GM12892 (cell line): ENCODE measurements around the gene PIK3CB.
"Not testable (repeated sequence)": the region's sequence is repeated elsewhere in the genome, so short reads cannot be mapped to it uniquely, and the experiment has no call there.

Experiments
- DNase-seq: peaks from one replicate; pipeline ENCODE4 v3.0.0; 2011; ENCODE audit not compliant: insufficient read length
- FAIRE-seq: peaks from 2 replicates; lab custom pipeline; 2011; peaks lifted over from hg19 to GRCh38; lab: Jason Lieb, UNC
- POLR2A ChIP-seq: IDR thresholded peaks from 2 replicates; pipeline ENCODE4 v1.6.1; 2011; ENCODE audit warnings: low read depth, low read length, control low read depth
- POLR2AphosphoS5 ChIP-seq: IDR thresholded peaks from 2 replicates; pipeline ENCODE4 v1.6.1; 2011; ENCODE audit warnings: low read depth, low read length, control low read depth
- TAF1 ChIP-seq: IDR thresholded peaks from 2 replicates; pipeline ENCODE4 v1.6.1; 2011; ENCODE audit warnings: low read depth, mild to moderate bottlenecking, control low read depth, low read length, borderline replicate concordance

The PIK3CB gene

DNA sequence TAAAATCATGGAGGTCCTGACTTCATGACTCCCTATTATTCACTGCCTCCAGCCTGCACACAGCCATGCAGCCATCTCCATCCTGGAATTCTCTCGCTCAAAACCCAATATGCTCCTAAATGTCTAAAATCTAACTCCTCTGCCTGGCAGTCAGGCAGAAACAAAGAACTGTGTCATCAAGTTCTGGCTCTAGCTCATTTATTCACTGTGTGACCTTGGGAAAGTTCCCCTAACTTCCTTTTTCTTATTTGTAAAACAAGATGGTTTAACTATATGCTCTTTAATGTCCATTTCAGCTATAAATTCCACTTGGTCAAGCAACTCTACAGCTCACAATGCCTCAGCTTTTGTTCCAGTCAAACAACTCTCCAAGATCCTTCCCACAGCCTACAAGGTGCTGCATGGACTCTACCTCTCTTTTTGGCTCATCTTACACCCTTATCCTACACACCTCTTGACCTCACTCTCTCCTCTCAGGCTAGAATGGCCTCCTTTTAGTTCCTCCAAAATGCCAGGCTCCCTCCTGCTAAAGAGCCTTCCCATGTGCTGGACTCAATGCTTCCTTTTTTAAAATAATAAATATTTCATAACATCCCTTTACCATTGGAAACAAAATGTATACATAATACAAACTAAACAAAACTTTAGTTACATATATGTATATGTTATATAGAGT is 16.4 kb downstream of the PIK3CB start:
- TF ChIP-seq TAF1 (no peak), POLR2AphosphoS5 (no peak), POLR2A (no peak)
- FAIRE-seq, result no peak
- no peak for DNase-seq

DNA sequence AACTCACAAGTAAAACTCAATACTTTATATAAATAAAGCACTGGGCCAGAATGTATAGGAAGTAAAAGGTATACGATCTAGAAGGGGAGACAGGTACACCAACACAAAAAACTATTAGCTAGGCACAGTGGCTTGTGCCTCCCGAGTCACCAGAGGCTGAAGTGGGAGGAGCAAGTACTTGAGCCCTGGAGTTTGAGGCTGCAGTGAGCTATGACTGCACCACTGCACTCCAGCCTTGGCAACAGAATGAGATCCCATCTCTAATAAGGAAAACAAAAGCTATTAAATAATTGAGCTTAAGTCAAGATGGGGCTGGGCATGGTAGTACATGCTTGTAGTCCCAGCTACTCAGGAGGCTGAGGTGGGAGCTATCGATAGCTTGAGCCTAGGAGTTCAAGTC is 17.0 kb downstream of the PIK3CB start:
- DNase-seq (no peak), FAIRE-seq (no peak)
- no peak for TF ChIP-seq TAF1
- no peak for TF ChIP-seq POLR2A
- TF ChIP-seq POLR2AphosphoS5, result no peak

- DNase-seq, result no peak
- no peak for TF ChIP-seq POLR2AphosphoS5
- TF ChIP-seq TAF1, result no peak
- TF ChIP-seq POLR2A, result no peak
- FAIRE-seq, result no peak
Observed at GRCh38 chr3:138812806-138813205, 21.9 kb downstream of the PIK3CB start.

- FAIRE-seq, result no peak
- no peak for TF ChIP-seq TAF1
- TF ChIP-seq POLR2AphosphoS5, result no peak
- no peak for TF ChIP-seq POLR2A
- no peak for DNase-seq
Observed at GRCh38 chr3:138809500-138810256, 25.1 kb downstream of the PIK3CB start.

- FAIRE-seq, result no peak
- no peak for DNase-seq
- TF ChIP-seq POLR2AphosphoS5 (no peak), TAF1 (no peak), POLR2A (no peak)
Observed at GRCh38 chr3:138806376-138807080, 28.2 kb downstream of the PIK3CB start.

- DNase-seq (no peak), FAIRE-seq (no peak)
- TF ChIP-seq POLR2A (no peak), POLR2AphosphoS5 (no peak), TAF1 (no peak)
Observed at GRCh38 chr3:138803006-138803653, 31.6 kb downstream of the PIK3CB start.

DNA sequence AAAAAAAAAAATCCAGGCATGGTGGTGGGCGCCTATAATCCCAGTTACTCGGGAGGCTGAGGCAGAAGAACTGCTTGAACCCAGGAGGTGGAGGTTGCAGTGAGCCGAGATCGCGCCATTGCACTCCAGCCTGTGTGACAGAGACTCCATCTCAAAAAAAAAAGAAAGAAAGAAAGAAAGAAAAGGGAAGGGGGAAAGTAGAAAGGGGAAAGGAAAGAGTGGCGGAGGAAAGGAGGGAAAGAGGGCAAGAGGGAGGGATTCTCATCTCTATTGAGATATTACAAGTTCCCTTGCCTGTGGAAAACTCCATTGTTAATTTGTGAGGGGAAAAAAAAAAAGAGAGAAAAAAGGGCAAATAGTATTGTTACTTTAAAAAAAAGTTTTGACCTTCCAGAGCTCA is 32.5 kb downstream of the PIK3CB start:
- not testable (repeated sequence) for FAIRE-seq, DNase-seq

- DNase-seq (no peak), FAIRE-seq (no peak)
- TF ChIP-seq POLR2AphosphoS5 (no peak), POLR2A (no peak), TAF1 (no peak)
Observed at GRCh38 chr3:138801792-138802191, 32.9 kb downstream of the PIK3CB start.

GRCh38 chr3:138800248-138800647 is 34.5 kb downstream of the PIK3CB start:
- DNase-seq (no peak), FAIRE-seq (no peak)
- TF ChIP-seq POLR2AphosphoS5 (no peak), TAF1 (no peak), POLR2A (no peak)

GRCh38 chr3:138799822-138800221 is 34.9 kb downstream of the PIK3CB start:
- FAIRE-seq (no peak), DNase-seq (no peak)
- no peak for TF ChIP-seq TAF1
- no peak for TF ChIP-seq POLR2AphosphoS5
- TF ChIP-seq POLR2A, result no peak

DNA sequence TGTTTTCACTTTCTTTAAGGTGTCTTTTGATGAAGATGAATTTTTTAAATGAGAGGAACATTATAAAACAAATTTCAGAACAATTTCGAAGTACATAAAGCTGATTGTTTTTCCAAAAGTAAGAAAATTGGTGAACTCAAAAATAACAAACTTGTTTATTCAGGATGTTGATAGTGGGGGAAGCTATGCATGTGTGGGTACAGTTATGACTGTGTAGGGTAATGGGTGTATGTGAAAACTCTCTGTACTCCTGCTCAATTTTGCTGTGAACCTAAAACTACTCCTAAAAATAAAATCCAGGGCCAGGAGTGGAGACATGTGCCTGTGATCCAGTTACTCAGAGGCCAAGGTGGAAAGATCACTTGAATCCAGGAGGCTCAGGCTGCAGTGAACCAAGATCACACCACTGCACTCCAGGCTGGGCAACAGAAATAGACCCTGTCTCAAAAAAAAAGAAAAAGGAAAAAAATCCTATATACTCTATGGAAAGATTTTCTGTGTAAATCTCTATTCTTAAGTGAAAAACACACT is 37.2 kb downstream of the PIK3CB start:
- FAIRE-seq (no peak), DNase-seq (no peak)
- TF ChIP-seq POLR2A (no peak), POLR2AphosphoS5 (no peak), TAF1 (no peak)
